ENCODE results near the gene ABT1. TPM values are rescaled to one million over a fixed set of nuclear protein-coding genes. Genes with fewer than 3 reads are reported as not detected.

Gene ABT1
- total RNA-seq, 2 experiments from 2014 or later = 26.3 to 34.6 TPM

- Histone ChIP-seq H3K27ac (ENCODE audit: low read depth, low read length, poor library complexity, severe bottlenecking) (no peak overlapping the region), H3K36me3 (ENCODE audit: insufficient read depth, low read length) (no peaks in the 10 kb centered on the region), H3K79me2 (ENCODE audit: insufficient read depth, low read depth, low read length) (no peaks in the 10 kb centered on the region), H3K4me3 (ENCODE audit: low read depth, low read length, poor library complexity, severe bottlenecking) (no peak overlapping the region), H4K20me1 (ENCODE audit: insufficient read depth, low read length) (no peaks in the 10 kb centered on the region), H3K9me2 (ENCODE audit: insufficient read depth, low read length) (no peaks in the 10 kb centered on the region), H3K4me1 (ENCODE audit: insufficient read depth, low read length, poor library complexity, severe bottlenecking) (no peaks in the 10 kb centered on the region), H3K4me2 (ENCODE audit: low read length) (no peak overlapping the region), H2AFZ (ENCODE audit: low read length) (no peak overlapping the region), H3K9me3 (ENCODE audit: low read length) (no peaks in the 10 kb centered on the region; the same call in 1 of the 2 replicates)
- no TSS peak for BruUV-seq (replicated peaks)
- ChIA-PET POLR2A (interaction anchor here (0.6 kb wide), 1 partner anchor 991 kb away, joined by 3 read pairs; no protein-coding TSS in a partner anchor), CTCF (ENCODE audit: unreplicated experiment) (no interaction called here)
- intact Hi-C loops (cut with micrococcal nuclease; ENCODE audit: unreplicated experiment) = no loop called here
- no peak for TF ChIP-seq EZH2phosphoT487 (IDR thresholded peaks at IDR 0.05; ENCODE audit: borderline replicate concordance, low read depth, low read length)
- no peak for TF ChIP-seq CTCF (conservative IDR thresholded peaks at IDR 0.05; ENCODE audit: low read length)
- no peak for DNase-seq (ENCODE audit: low spot score)
These were observed 27.8 kb downstream of the ABT1 start for GRCh38 chr6:26624557-26624956.

GRCh38 chr6:26627843-26628242 is 31.1 kb downstream of the ABT1 start:
- H3K9me2 ChIP-seq (ENCODE audit: insufficient read depth, low read length) = no peaks in the 10 kb centered on the region
- no peak for DNase-seq (ENCODE audit: low spot score)
- H2AFZ ChIP-seq (ENCODE audit: low read length) = no peak overlapping the region
- BruUV-seq (replicated peaks) = no TSS peak
- TF ChIP-seq EZH2phosphoT487 (IDR thresholded peaks at IDR 0.05; ENCODE audit: borderline replicate concordance, low read depth, low read length) = no peak
- TF ChIP-seq CTCF (conservative IDR thresholded peaks at IDR 0.05; ENCODE audit: low read length) = no peak
- ChIA-PET CTCF (ENCODE audit: unreplicated experiment) (no interaction called here), POLR2A (no interaction called here)
- no peaks in the 10 kb centered on the region for H4K20me1 ChIP-seq (ENCODE audit: insufficient read depth, low read length)
- H3K9me3 ChIP-seq (ENCODE audit: low read length) = no peaks in the 10 kb centered on the region
- H3K4me2 ChIP-seq (ENCODE audit: low read length) = no peak overlapping the region
- H3K79me2 ChIP-seq (ENCODE audit: insufficient read depth, low read depth, low read length) = no peaks in the 10 kb centered on the region
- no peak overlapping the region for H3K27ac ChIP-seq (ENCODE audit: low read depth, low read length, poor library complexity, severe bottlenecking)
- no peaks in the 10 kb centered on the region for H3K4me1 ChIP-seq (ENCODE audit: insufficient read depth, low read length, poor library complexity, severe bottlenecking)
- no peak overlapping the region for H3K4me3 ChIP-seq (ENCODE audit: low read depth, low read length, poor library complexity, severe bottlenecking)
- no peaks in the 10 kb centered on the region for H3K36me3 ChIP-seq (ENCODE audit: insufficient read depth, low read length)
- intact Hi-C loops (cut with micrococcal nuclease; ENCODE audit: unreplicated experiment) = no loop called here

- intact Hi-C loops (cut with micrococcal nuclease; ENCODE audit: unreplicated experiment) = no loop called here
- TF ChIP-seq EZH2phosphoT487 (IDR thresholded peaks at IDR 0.05; ENCODE audit: borderline replicate concordance, low read depth, low read length) (no peak), CTCF (conservative IDR thresholded peaks at IDR 0.05; ENCODE audit: low read length) (no peak)
These were observed 32.6 kb downstream of the ABT1 start for GRCh38 chr6:26629359-26629758.

More at GRCh38 chr6:26629359-26629758, 32.6 kb downstream of the ABT1 start:
- Histone ChIP-seq H3K4me1 (ENCODE audit: insufficient read depth, low read length, poor library complexity, severe bottlenecking) (no peaks in the 10 kb centered on the region), H3K4me2 (ENCODE audit: low read length) (no peak overlapping the region), H3K9me3 (ENCODE audit: low read length) (no peaks in the 10 kb centered on the region), H2AFZ (ENCODE audit: low read length) (no peak overlapping the region), H3K4me3 (ENCODE audit: low read depth, low read length, poor library complexity, severe bottlenecking) (no peak overlapping the region), H4K20me1 (ENCODE audit: insufficient read depth, low read length) (no peaks in the 10 kb centered on the region), H3K36me3 (ENCODE audit: insufficient read depth, low read length) (peaks cover 4% of the 10 kb centered on the region), H3K27ac (ENCODE audit: low read depth, low read length, poor library complexity, severe bottlenecking) (no peak overlapping the region), H3K9me2 (ENCODE audit: insufficient read depth, low read length) (no peaks in the 10 kb centered on the region), H3K79me2 (ENCODE audit: insufficient read depth, low read depth, low read length) (no peaks in the 10 kb centered on the region)
- no TSS peak for BruUV-seq (replicated peaks)
- no peak for DNase-seq (ENCODE audit: low spot score)
- ChIA-PET CTCF (ENCODE audit: unreplicated experiment) (no interaction called here), POLR2A (no interaction called here)
